Suprapubic skin (tissue), 3 donors: Measurements from ENCODE around the gene CFAP20DC.

Experiments
- CTCF ChIP-seq, 2 donors: fragments of 200-600 bp in 1 of 2; fragments of 450-650 bp in 1 of 2; sonication (generic) in 1 of 2; IDR thresholded peaks; one replicate each; pipeline ENCODE4 v1.5.1; 2016 to 2019; ENCODE audit warnings: antibody characterized with exemption in 2 of 2, mild to moderate bottlenecking in 1 of 2, moderate library complexity in 1 of 2
- EP300 ChIP-seq: sonication (generic); formaldehyde crosslinking; IDR thresholded peaks from one replicate; pipeline ENCODE4 v1.6.1; 2017; ENCODE audit warnings: antibody characterized with exemption
- POLR2A ChIP-seq, 2 donors: fragments of 450-650 bp; IDR thresholded peaks; one replicate each; pipeline ENCODE4 v1.6.1; 2017; ENCODE audit warnings: antibody characterized with exemption in 2 of 2, mild to moderate bottlenecking in 2 of 2, moderate library complexity in 2 of 2

- no peak for TF ChIP-seq CTCF (IDR thresholded peaks at IDR 0.05)
- no peak for TF ChIP-seq POLR2A (IDR thresholded peaks at IDR 0.05)
- TF ChIP-seq EP300: no peak
Measured at GRCh38 chr3:59081071-59081470, 31.2 kb upstream of the CFAP20DC start.
